GM12801 (cell line): ENCODE results near the gene HEXD.

Experiments used
- TF ChIP-seq, protein P1 (sequence below): IDR thresholded peaks from one replicate; pipeline ENCODE4 v1.5.1; 2011; ENCODE audit warnings: control low read depth; ENCODE audit not compliant: insufficient read length; ENCODE audit errors: extremely low read depth

HEXD gene

GRCh38 chr17:82406131-82406671 lies 11.9 kb upstream of the HEXD start:
- TF ChIP-seq, protein P1, sequence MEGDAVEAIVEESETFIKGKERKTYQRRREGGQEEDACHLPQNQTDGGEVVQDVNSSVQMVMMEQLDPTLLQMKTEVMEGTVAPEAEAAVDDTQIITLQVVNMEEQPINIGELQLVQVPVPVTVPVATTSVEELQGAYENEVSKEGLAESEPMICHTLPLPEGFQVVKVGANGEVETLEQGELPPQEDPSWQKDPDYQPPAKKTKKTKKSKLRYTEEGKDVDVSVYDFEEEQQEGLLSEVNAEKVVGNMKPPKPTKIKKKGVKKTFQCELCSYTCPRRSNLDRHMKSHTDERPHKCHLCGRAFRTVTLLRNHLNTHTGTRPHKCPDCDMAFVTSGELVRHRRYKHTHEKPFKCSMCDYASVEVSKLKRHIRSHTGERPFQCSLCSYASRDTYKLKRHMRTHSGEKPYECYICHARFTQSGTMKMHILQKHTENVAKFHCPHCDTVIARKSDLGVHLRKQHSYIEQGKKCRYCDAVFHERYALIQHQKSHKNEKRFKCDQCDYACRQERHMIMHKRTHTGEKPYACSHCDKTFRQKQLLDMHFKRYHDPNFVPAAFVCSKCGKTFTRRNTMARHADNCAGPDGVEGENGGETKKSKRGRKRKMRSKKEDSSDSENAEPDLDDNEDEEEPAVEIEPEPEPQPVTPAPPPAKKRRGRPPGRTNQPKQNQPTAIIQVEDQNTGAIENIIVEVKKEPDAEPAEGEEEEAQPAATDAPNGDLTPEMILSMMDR, result no peak

- TF ChIP-seq, protein P1, result no peak
Measured at GRCh38 chr17:82407255-82407654, 10.9 kb upstream of the HEXD start.

- TF ChIP-seq, protein P1, result no peak
Measured at GRCh38 chr17:82408288-82408937, 9.7 kb upstream of the HEXD start.

GRCh38 chr17:82408938-82409318 lies 9.2 kb upstream of the HEXD start:
- TF ChIP-seq, protein P1, result no peak

GRCh38 chr17:82410014-82410716 lies 8.0 kb upstream of the HEXD start:
- TF ChIP-seq, protein P1, result no peak

- TF ChIP-seq, protein P1, result no peak
Measured at GRCh38 chr17:82411396-82412053, 6.6 kb upstream of the HEXD start.
